ENCODE measurements around the gene PCMTD2.
"Not testable (repeated sequence)": the region's sequence is repeated elsewhere in the genome, so short reads cannot be mapped to it uniquely, and the experiment has no call there.

The PCMTD2 gene

DNA sequence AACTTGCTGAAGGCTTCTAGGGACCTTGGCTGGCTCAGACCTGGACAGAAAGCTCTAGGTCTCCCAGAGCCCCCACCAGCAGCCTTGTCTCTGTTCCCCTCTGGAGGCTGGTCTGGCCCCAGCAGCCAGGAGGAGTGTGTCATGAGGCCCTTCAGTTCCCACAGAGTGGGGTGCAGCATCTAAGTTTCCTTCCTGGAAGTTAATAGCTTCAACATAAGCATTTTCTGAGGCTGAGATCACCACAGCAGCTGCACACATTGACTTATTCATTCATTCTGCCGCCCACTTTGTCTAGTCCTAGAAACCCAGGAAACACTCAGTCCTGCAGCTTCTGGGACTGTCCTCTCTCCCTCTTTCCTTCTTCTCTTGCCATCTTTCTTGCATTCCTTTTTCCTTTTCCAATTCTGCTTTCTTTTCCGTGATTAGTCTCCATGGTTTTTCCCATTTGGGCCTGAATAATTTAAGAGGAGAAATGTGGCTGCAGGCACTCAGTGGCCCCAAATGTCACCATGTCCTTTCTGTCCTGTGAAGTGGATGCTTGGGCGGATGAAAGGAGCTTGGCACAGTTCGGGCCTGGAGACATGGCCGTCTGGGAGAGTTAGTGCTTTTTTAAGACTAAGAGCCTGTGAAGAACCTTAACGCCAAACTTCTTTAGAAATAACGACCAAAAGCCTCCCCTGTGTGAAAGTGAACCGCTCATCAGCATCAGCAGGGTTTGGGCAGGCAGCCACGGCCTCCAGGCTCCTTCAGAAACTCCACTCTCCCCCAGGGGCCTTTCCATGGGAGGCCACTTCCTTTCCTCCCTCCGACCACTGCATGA lies 31.0 kb upstream of the PCMTD2 start:
- DNase-seq, result no peak

DNA sequence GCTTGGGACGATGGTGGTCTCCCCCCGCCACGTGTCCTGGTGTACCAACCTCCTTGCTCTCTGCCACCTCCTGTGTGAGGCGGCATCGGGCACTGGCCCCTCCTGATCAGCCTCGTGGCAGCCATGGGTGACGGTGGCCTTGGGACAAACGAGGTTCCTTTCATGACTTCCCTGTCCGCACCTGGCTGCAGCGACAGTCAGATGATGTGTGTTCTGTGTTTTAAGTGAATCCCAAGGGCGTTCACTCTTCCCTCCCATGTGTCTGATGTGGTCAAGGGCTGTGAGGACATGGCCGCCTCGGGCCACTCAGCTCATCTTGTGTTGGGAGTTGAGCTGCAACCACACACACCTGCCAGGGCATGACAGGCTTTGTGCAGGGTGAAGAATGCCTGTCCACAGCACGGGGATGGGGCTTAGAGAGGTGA lies 30.4 kb upstream of the PCMTD2 start:
- DNase-seq, result no peak

DNA sequence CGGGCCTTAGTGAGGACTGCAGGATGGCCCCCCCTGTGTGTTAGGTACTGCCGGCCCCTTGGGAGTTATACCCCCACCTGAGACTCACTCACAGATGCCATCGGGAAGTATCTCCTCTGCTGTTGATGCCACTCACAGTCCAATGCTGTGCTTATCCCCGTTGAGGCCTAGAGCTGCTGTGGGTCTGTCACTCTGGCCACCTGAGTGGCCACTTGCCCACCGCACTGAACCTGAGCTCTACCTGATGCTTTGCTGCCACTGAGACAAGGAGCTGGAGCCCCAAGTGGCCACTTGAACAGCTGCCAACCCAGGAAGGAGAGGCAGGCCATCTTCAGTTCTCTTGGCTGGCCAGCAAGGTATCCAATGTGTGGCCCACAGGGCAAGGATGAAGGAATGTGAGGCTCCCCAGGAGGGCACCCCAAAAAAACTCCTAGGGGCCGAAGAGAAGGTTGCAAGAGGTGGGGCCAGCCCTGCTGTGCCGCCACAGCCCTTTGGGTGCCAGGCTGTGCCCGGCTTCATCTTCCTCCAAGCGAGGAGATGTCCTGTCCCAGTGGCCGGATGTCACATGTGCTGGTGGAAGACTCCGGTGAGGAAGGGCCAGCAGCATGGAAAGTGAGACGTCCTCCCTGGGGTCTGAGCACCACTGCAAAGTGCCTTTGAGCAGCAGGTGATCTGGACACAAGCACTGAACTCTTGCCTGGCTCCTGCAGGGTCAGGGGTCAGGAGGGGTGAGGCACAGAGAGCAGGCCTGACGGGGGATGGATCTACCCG lies 29.5 kb upstream of the PCMTD2 start:
- no peak for DNase-seq

DNA sequence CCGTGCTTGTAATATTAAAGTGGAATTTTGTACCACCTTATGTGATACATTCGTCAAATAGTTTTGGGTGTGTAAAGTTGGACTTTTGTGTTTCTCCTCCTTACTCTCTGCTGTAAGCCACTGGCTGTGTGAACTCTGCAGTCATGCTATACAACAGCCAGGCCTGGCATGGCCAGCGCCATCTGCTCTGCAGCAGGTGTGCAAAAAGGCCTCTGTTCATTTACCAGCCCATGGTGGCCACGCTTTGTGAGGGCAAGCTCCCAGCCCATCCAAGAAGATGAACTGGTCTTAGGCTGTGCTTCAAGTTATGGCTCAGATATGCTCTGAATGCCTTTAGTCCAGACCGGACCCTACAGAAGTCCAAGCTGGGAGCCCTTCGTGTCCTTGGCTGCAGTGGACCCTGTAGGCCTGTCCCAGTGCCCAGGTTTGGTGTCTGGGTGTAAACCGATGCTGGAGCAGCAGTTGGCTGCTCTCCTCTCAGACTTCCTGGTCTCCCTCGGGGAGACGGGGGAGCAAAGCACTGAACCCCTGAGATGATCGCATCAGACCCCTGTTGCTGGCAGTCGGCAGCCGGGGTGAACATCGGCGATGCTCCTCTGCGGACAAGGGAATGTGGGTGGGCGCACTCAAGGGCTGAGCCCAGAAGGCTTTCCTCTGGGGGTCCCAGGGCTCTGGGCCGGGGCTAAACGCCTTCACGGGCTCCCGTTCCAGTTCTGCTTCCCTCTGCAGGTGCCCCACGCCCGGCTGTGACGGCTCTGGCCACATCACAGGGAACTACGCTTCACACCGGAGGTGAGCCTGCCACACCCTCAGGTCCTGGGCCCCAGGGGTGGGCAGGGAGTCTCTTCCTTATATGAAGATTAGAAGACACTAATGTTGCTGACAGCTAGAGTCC lies 28.6 kb upstream of the PCMTD2 start:
- DNase-seq, result no peak

- no peak for DNase-seq
These were observed 27.4 kb upstream of the PCMTD2 start for GRCh38 chr20:64228086-64228653.

- no peak for DNase-seq
These were observed 26.6 kb upstream of the PCMTD2 start for GRCh38 chr20:64228751-64229506.

- no peak for DNase-seq
These were observed 26.0 kb upstream of the PCMTD2 start for GRCh38 chr20:64229507-64230061.

DNA sequence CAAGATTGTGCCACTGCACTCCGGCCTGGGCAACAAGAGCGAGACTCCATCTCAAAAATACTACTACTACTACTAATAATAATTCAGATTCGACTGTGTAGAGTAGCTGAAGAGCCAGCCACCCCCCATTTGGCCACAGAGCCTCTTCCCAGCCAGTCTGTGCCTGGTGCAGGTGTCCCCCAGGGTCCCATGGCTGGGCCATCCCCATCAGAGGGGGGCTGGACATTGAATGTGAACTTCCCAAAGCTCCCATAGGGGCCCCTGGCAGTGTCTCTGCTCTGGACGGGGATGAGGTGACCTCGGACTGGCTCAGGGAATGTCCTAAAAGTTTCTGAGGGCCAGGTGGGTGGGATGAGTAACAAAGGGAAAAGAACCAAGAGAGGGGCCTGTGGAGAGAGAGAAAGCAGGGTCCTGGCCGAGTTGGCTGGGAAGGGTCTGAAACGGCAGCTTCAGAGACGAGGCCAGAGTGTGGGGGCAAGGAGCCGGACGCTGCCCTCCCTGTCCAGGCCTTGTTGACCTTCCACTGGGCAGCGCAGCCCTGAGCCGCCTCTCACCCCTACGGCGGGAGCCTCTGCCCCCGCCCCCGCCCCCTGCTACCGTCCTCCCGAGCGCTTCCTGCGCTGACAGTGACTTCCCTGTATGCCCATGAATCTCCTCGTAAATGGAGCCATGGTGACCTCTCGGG lies 24.9 kb upstream of the PCMTD2 start:
- DNase-seq, result no peak

DNA sequence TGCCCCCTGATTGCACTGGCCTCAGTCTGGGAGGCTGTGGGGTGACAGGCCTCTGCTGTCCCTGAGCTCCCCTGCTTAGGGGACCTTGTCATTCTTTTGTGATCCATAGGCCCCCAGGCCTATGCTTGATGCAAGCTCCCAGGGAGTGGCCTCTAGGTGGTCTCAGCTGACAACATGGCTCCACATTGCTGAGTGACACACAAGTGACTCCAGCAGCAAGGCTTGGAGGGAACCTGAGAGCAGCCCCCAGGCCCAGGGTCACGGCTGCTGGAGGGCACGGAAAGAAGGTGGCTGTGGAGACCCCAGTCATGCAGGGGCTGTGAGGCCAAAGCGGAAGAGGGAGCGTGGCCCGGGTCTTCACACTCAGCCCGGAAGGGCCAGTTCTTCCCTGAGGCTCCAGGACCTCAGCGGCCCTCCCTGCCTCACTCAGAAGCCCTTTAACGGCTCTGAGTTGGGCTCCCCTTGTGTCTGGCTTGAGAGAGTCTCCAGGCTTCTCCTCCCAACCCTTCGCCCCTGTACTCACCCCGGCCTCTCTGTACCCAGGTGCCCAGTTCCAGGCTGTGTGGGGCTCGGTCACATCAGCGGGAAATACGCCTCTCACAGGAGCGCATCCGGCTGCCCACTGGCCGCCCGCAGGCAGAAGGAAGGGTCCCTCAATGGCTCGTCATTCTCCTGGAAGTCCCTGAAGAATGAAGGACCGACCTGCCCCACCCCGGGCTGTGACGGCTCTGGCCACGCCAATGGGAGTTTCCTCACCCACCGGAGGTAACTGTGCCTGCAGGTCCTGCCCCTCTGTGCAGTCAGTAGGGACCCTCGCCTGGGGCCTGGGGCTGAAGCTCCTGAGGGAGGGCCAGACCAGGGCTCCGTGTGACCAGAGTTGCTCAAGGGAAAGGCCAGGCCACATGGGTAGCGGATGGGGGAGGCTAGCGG lies 23.7 kb upstream of the PCMTD2 start:
- no peak for DNase-seq

DNA sequence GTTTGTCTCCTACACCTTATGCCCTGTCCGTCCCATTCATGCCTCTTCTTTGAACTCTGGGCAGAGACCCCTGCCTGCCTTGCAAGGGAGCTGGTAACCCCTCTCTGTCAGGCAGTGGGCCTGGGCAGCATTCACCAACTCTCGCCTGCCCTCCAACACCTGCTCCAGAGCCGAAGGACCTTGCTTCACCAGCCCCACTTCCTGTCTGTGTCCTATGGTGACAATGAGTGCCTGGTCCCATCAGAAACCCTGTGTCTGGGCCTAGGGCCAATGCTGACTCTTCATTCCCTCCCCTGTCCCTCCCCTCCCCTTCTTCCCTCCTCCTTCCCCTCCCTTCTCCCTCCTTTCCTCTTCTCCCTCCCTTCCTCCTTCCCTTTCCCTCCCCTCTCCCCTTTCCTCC lies 22.8 kb upstream of the PCMTD2 start:
- DNase-seq, result no peak

DNA sequence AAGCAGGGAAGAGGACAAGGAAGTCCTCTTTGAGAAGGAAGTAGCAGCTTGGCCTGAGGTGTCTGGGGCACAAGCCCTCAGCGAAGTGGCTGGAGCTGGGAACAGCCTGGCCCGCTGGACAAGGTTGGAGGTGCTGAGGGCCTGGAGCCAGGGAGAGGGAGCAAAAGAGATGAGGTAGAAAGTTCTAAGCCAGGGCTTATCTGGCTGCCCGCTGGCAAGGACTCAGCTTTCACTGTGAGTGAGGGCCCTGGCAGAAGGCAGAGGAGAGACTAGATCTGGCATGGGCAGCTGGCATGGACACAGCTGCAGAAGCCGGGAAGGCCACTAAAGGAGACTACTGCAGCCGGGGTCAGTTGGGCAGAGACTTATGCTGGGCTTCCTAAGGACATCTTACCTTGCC lies 21.8 kb upstream of the PCMTD2 start:
- DNase-seq, result no peak

DNA sequence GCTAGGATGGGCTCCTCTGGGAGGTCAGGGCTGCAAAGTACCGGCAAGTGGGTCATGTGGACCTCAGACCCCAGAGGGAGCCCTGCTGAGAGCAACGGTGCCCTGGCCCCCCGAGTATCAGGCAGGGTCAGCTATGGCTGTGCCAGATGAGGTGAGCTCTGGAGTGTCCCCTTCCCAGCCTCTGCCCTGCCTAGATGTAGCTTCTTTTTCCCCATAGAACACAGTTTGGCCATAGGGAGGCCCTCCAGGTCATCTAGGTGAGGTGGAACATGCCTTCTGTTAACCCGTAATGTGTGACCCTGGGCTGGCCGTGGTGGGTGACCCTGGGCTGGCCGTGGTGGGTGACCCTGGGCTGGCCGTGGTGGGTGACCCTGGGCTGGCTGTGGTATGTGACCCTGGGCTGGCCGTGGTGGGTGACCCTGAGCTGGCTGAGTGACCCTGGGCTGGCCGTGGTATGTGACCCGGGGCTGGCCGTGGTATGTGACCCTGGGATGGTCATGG lies 21.2 kb upstream of the PCMTD2 start:
- DNase-seq, result no peak

DNA sequence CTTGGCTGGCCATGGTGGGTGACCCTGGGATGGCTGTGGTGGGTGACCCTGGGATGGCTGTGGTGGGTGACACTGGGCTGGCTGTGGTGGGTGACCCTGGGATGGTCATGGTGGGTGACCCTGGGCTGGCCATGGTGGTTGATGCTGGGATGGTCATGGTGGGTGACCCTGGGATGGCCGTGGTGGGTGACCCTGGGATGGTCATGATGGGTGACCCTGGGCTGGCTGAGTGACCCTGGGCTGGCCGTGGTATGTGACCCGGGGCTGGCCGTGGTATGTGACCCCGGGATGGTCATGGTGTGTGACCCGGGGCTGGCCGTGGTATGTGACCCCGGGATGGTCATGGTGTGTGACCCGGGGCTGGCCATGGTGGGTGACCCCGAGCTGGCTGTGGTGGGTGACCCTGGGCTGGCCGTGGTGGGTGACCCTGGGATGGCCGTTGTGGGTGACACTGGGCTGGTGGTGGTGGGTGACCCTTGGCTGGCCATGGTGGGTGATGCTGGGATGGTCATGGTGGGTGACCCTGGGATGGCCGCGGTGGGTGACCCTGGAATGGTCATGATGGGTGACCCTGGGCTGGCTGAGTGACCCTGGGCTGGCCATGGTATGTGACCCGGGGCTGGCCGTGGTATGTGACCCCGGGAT lies 20.5 kb upstream of the PCMTD2 start:
- DNase-seq, result not testable (repeated sequence)

DNA sequence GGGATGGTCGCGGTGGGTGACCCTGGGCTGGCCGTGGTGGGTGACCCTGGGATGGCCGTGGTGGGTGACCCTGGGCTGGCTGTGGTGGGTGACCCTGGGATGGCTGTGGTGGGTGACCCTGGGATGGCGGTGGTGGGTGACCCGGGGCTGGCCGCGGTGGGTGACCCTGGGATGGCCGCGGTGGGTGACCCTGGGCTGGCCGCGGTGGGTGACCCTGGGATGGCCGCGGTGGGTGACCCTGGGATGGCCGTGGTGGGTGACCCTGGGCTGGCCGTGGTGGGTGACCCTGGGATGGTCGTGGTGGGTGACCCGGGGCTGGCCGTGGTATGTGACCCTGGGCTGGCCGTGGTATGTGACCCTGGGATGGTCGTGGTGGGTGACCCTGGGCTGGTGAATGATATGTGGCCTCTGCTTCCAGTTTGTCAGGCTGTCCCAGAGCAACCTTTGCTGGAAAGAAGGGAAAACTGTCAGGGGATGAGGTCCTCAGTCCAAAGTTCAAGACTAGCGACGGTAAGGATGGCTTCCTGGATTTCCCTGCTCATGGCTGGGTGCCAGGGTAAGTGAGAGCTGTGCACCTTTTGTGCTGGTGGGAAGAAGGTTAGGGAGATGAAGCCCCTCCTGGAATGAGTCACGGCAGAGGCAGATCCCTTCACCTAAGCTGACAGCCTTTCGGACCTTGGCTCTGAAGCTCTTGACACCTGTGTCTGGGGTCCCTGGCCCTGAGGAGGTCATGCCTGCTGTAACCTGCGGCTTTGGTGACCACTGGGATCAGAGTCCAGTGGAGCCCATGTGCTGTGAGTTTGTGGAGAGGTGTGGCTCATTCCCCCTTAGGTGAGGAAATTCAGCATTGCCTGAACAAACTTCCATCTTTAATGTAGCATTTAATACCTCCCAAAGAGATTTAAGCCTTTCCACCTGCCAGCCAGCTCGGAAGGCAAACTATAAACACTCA lies 19.1 kb upstream of the PCMTD2 start:
- no peak for DNase-seq

- DNase-seq, result no peak
These were observed 18.2 kb upstream of the PCMTD2 start for GRCh38 chr20:64237316-64237715.

- no peak for DNase-seq
These were observed 17.3 kb upstream of the PCMTD2 start for GRCh38 chr20:64238115-64238825.

DNA sequence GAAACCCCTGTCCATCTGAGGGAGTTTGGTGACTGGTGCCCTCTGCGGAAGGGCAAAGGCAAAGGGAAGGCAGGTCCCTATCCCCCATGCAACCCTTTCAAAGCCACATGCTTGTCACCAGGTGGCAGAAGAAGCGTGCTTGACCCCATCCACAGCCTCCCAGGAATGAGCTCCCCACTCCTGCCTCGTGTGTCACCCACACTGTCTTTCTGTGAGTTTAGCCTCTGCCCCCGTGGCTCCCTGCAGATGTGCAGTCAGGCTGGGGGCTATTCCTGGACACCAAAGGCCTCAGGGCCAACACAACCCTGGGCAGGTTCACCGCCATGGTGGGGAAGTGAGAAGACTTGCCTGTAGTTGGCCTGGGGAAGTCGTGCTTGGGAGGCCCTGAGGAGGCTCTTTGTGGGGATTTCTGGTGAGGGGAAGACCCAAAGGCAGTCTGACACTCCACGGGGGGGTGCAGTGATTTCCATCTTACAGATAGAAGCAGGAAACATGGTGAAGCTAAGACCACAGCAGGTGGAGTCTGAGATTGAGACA lies 16.6 kb upstream of the PCMTD2 start:
- no peak for DNase-seq

Data from NCI-H146 (cell line).